Activated T-cell treated with anti-CD3 and anti-CD28 coated beads, Interleukin-2, amount 50 U/mL, for 72 hours (primary cell): Measurements from ENCODE around the gene BIK. TPM values are rescaled to one million over a fixed set of nuclear protein-coding genes. Genes with fewer than 3 reads are reported as not detected.

Experiments used
- ATAC-seq, 2 donors: fragments of 150-1000 bp; cut with Tn5 transposase; replicated peaks in 1 of 2; 2 replicates each; pipeline ENCODE4 v1.10.0; 2021; ENCODE audit warnings: moderate library complexity in 2 of 2, mild to moderate bottlenecking in 1 of 2
- DNase-seq, 2 donors: peaks; one replicate each; pipeline ENCODE4 v3.0.0; 2021 to 2022; ENCODE audit warnings: mixed read lengths in 1 of 2
- H3K27ac Mint-ChIP-seq: one replicate; pipeline ENCODE4 v1.8.0; 2022; ENCODE audit warnings: mild to moderate bottlenecking, moderate library complexity, mixed read lengths
- H3K27me3 Mint-ChIP-seq: one replicate; pipeline ENCODE4 v1.8.0; 2022; ENCODE audit warnings: low read depth, mixed read lengths
- H3K36me3 Mint-ChIP-seq, 2 donors: one replicate each; pipeline ENCODE4 v1.8.0; 2022; ENCODE audit warnings: mixed read lengths in 2 of 2, mild to moderate bottlenecking in 1 of 2; ENCODE audit not compliant: insufficient read depth in 2 of 2
- H3K4me1 Mint-ChIP-seq: one replicate; pipeline ENCODE4 v1.8.0; 2022; ENCODE audit warnings: low read depth, mixed read lengths
- H3K4me3 Mint-ChIP-seq, 2 donors: one replicate each; pipeline ENCODE4 v1.8.0; 2022; ENCODE audit warnings: mild to moderate bottlenecking in 2 of 2, mixed read lengths in 2 of 2, moderate library complexity in 2 of 2
- H3K9me3 Mint-ChIP-seq, 2 donors: one replicate each; pipeline ENCODE4 v1.8.0; 2022; ENCODE audit warnings: mixed read lengths in 2 of 2
- total RNA-seq, 2 donors: library from RNA; stranded (reverse); gene quantifications; one replicate each; pipeline ENCODE4 v1.2.3, GENCODE V29; 2022

Gene BIK
- total RNA-seq, 2 donors from 2014 or later = 3.2 to 5.0 TPM

- Mint-ChIP-seq H3K4me3 (peak overlapping the region; percentile 80 to 88), H3K27me3 (no peaks in the 10 kb centered on the region), H3K36me3 (no peaks in the 10 kb centered on the region), H3K27ac (no peak overlapping the region), H3K4me1 (no peaks in the 10 kb centered on the region), H3K9me3 (no peaks in the 10 kb centered on the region)
- ATAC-seq (peak; percentile 78 to 79), DNase-seq (peak; percentile 50 to 52)
Observed at GRCh38 chr22:43110927-43111623, 525 bp downstream of the BIK start.

DNA sequence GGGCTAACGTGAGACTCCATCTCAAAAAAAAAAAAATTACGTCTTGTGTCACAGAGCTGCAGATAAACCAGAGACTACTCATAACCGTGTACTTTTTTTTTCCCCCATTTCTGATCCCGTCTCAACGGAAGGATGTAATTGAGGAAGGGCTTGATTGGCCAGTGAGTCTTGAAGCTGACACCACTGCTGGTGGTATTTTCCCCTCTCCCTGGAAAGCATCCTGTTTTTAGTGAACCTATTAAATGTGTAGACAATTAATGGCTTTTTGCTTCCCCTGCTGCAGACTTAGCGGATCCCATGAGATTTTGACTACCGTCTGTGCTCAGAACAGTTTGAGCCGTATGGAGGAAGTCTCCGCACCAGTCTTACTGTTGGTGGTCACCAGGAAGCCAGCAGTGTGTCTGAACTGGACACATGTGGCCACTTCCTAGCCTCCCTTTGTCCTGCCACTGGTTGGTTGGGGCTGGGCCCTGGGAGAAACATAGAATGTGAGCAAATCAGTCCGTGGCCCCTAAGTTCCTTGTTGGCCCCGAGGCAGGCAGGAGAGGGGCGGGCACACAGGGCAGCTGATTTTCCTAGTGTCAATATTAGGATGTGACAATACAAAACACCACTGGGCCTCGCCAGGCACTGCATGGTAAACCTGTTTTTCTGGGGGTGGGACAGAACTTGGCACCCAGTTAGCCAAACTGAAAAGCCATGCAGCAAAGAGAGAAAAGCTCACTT is 3.1 kb downstream of the BIK start:
- Mint-ChIP-seq H3K9me3 (no peaks in the 10 kb centered on the region), H3K4me1 (no peaks in the 10 kb centered on the region), H3K27ac (no peak overlapping the region), H3K36me3 (no peaks in the 10 kb centered on the region), H3K27me3 (no peaks in the 10 kb centered on the region), H3K4me3 (no peak overlapping the region)
- DNase-seq = no peak
- ATAC-seq = no peak

DNA sequence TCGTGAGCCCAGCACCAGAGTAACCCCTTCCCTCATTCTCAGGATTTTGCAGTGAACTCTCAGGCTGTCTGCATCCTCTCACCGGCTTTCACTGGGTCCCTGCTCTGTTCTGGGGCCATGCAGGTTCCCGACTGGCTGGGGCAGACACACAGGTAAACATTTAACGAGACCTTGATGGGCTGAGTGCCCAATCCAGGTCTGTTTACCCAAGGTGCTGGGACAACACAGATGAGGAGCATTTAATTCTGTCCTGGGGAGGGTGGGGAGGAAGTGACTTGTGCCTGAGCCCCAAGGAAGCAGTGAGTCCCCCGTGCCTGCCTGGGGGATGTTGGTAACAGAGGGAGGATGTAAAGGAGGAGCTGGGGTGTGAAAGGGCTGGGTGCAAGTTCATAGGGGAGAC is 4.4 kb downstream of the BIK start:
- Mint-ChIP-seq H3K4me3 (no peak overlapping the region), H3K27ac (no peak overlapping the region), H3K9me3 (no peaks in the 10 kb centered on the region), H3K4me1 (no peaks in the 10 kb centered on the region), H3K36me3 (no peaks in the 10 kb centered on the region), H3K27me3 (no peaks in the 10 kb centered on the region)
- ATAC-seq (no peak), DNase-seq (no peak)

GRCh38 chr22:43116932-43117331 is 6.4 kb downstream of the BIK start:
- Mint-ChIP-seq H3K36me3 (no peaks in the 10 kb centered on the region), H3K9me3 (no peaks in the 10 kb centered on the region), H3K27me3 (no peaks in the 10 kb centered on the region), H3K4me1 (no peaks in the 10 kb centered on the region), H3K4me3 (no peak overlapping the region), H3K27ac (no peak overlapping the region)
- DNase-seq (no peak), ATAC-seq (no peak)

DNA sequence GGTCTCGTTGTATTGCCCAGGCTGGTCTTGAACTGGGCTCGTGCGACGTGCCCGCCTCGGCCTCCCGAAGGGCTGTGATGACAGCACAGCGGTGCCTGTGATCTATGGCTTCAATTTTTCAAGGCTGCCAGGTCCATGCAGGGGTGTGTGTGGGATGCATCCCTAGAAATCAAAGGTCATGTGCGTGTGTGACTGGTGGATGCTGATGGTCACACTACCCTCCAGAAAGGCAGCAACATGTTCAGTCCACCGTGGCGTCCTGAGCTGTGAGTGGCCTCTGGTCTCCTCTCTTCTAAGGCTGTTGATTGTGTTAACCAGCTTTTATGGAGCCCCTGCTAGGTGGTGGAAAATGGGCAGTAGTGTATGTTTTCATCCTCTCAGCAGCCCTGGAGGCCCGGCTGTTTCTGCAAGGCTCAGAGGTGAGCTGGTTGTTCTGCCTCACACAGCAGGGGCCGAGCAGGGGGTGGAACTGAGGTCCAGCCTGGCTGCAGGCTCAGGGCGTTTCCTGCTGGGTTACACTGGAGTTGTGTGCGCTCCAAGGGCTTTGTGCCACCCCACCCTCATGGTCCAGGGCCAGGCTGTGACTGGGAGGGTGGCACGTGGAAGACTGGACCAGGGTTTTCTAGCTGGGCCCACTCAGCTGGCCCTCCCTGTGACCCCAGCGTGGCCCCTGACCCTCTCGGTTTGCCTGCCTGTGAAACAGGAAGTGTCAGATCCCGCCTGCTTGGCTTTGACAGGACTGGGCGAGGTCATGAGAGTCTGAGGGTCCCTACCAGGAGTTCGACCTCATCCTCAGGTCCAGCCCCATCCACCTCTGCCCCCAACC is 7.7 kb downstream of the BIK start:
- no peaks in the 10 kb centered on the region for H3K4me1 Mint-ChIP-seq
- DNase-seq = no peak
- H3K4me3 Mint-ChIP-seq = no peak overlapping the region
- H3K27me3 Mint-ChIP-seq = no peaks in the 10 kb centered on the region
- no peaks in the 10 kb centered on the region for H3K36me3 Mint-ChIP-seq
- H3K27ac Mint-ChIP-seq = no peak overlapping the region
- no peaks in the 10 kb centered on the region for H3K9me3 Mint-ChIP-seq
- no peak for ATAC-seq

DNA sequence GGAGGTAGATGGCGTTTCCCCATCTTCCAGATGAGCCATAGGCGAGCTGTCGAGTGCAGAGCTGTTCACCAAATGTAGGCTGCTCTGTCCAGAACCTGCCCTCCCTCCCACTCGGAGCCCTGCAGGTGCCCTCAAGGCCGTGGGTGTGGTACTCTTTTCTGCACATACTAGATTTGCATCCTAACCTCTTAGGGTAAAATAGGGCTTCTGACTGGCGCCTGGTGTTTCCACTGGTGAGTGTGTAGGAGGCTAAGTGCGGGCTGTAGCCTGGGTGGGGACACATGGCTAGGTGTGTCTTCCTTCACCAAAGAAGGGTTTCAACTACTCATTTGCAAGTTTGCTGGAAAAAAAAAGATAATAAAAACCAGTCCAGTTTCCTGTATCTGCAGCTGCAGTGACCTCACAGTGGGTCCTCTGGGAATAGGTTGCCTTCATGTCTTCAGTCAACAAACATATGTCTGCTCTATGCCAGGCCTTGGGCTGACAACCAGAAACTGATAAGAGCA is 8.5 kb downstream of the BIK start:
- H3K4me3 Mint-ChIP-seq = no peak overlapping the region
- H3K36me3 Mint-ChIP-seq = no peaks in the 10 kb centered on the region
- H3K27ac Mint-ChIP-seq = no peak overlapping the region
- H3K27me3 Mint-ChIP-seq = no peaks in the 10 kb centered on the region
- H3K4me1 Mint-ChIP-seq = no peaks in the 10 kb centered on the region
- no peaks in the 10 kb centered on the region for H3K9me3 Mint-ChIP-seq
- no peak for ATAC-seq
- no peak for DNase-seq

GRCh38 chr22:43126501-43127165 is 16.1 kb downstream of the BIK start:
- Mint-ChIP-seq H3K36me3 (no peaks in the 10 kb centered on the region), H3K27me3 (no peaks in the 10 kb centered on the region), H3K4me3 (no peak overlapping the region), H3K9me3 (no peaks in the 10 kb centered on the region), H3K27ac (no peak overlapping the region), H3K4me1 (no peaks in the 10 kb centered on the region)
- ATAC-seq (no peak), DNase-seq (no peak)

GRCh38 chr22:43127166-43127908 is 16.8 kb downstream of the BIK start:
- Mint-ChIP-seq H3K36me3 (peaks cover 0 to 1% of the 10 kb centered on the region in 2 donors), H3K9me3 (no peaks in the 10 kb centered on the region), H3K27ac (no peak overlapping the region), H3K27me3 (no peaks in the 10 kb centered on the region), H3K4me1 (no peaks in the 10 kb centered on the region), H3K4me3 (no peak overlapping the region)
- DNase-seq = no peak
- ATAC-seq = no peak

DNA sequence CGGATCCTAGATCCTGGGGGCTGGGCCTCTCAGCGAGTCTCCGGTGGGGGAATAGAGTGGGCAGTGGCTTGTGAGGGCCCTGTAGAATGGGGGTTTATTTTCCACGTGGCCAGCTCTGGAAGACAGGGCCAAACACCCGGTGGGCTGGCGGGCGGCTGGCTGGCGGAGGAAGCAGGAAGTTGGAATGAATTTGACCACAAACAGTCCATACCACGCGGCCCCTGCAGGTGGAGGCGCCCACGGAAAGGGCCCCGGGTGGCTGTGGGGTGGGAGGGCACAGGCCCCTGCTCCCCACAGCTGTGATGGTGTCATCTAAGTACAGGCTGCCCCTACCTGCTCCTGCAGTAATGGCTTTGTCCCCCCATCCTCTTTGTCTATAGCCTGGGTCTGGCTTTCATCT is 17.6 kb downstream of the BIK start:
- H3K9me3 Mint-ChIP-seq = no peaks in the 10 kb centered on the region
- no peak for DNase-seq
- H3K36me3 Mint-ChIP-seq = peaks cover 0 to 1% of the 10 kb centered on the region in 2 donors
- no peaks in the 10 kb centered on the region for H3K27me3 Mint-ChIP-seq
- H3K4me1 Mint-ChIP-seq = no peaks in the 10 kb centered on the region
- no peak for ATAC-seq
- no peak overlapping the region for H3K4me3 Mint-ChIP-seq
- no peak overlapping the region for H3K27ac Mint-ChIP-seq

- Mint-ChIP-seq H3K36me3 (peaks cover 0 to 1% of the 10 kb centered on the region in 2 donors), H3K27me3 (no peaks in the 10 kb centered on the region), H3K27ac (no peak overlapping the region), H3K4me3 (no peak overlapping the region), H3K9me3 (no peaks in the 10 kb centered on the region), H3K4me1 (no peaks in the 10 kb centered on the region)
- DNase-seq (no peak), ATAC-seq (no peak)
Observed at GRCh38 chr22:43128928-43129424, 18.4 kb downstream of the BIK start.

GRCh38 chr22:43129426-43130425 is 19.2 kb downstream of the BIK start:
- no peak overlapping the region for H3K27ac Mint-ChIP-seq
- H3K27me3 Mint-ChIP-seq = no peaks in the 10 kb centered on the region
- H3K4me1 Mint-ChIP-seq = no peaks in the 10 kb centered on the region
- H3K4me3 Mint-ChIP-seq = no peak overlapping the region
- ATAC-seq = no peak
- H3K9me3 Mint-ChIP-seq = no peaks in the 10 kb centered on the region
- DNase-seq = no peak
- H3K36me3 Mint-ChIP-seq = peaks cover 0 to 1% of the 10 kb centered on the region in 2 donors
